Effector memory CD8-positive, alpha-beta T cell (primary cell): Measurements from ENCODE around the gene DNM3.
"Not testable (repeated sequence)": the region's sequence is repeated elsewhere in the genome, so short reads cannot be mapped to it uniquely, and the experiment has no call there.

Source experiments
- ATAC-seq: fragments of 150-1000 bp; cut with Tn5 transposase; replicated peaks from 2 replicates; pipeline ENCODE4 v1.10.0; 2021; ENCODE audit warnings: mild to moderate bottlenecking, moderate library complexity
- DNase-seq, 3 experiments: peaks; one replicate each; pipeline ENCODE4 v3.0.0; 2021
- H3K27ac Mint-ChIP-seq, 2 donors: one replicate each; pipeline ENCODE4 v1.8.0; 2022; ENCODE audit warnings: mild to moderate bottlenecking in 2 of 2, mixed read lengths in 2 of 2, moderate library complexity in 2 of 2
- H3K27me3 Mint-ChIP-seq, 2 donors: one replicate each; pipeline ENCODE4 v1.8.0; 2022; ENCODE audit warnings: mixed read lengths in 2 of 2
- H3K36me3 Mint-ChIP-seq: one replicate; pipeline ENCODE4 v1.8.0; 2022; ENCODE audit warnings: mild to moderate bottlenecking, moderate library complexity, mixed read lengths; ENCODE audit not compliant: insufficient read depth
- H3K4me1 Mint-ChIP-seq, 2 donors: one replicate each; pipeline ENCODE4 v1.8.0; 2022; ENCODE audit warnings: low read depth in 2 of 2, mixed read lengths in 2 of 2
- H3K4me3 Mint-ChIP-seq, 2 donors: one replicate each; pipeline ENCODE4 v1.8.0; 2022; ENCODE audit warnings: mild to moderate bottlenecking in 2 of 2, mixed read lengths in 2 of 2, moderate library complexity in 2 of 2
- H3K9me3 Mint-ChIP-seq, 2 donors: one replicate each; pipeline ENCODE4 v1.8.0; 2022; ENCODE audit warnings: mixed read lengths in 2 of 2

DNM3 gene

GRCh38 chr1:172019976-172020375 is 178.7 kb downstream of the DNM3 start:
- peaks cover 38 to 52% of the 10 kb centered on the region in 2 donors for H3K27me3 Mint-ChIP-seq
- H3K36me3 Mint-ChIP-seq = peaks cover 6% of the 10 kb centered on the region
- H3K27ac Mint-ChIP-seq = no peak overlapping the region
- DNase-seq (no peak), ATAC-seq (no peak)
- no peak overlapping the region for H3K4me3 Mint-ChIP-seq
- no peaks in the 10 kb centered on the region for H3K4me1 Mint-ChIP-seq
- no peaks in the 10 kb centered on the region for H3K9me3 Mint-ChIP-seq

- no peak for DNase-seq
- peaks cover 42 to 53% of the 10 kb centered on the region in 2 donors for H3K27me3 Mint-ChIP-seq
- H3K36me3 Mint-ChIP-seq = peaks cover 3% of the 10 kb centered on the region
- no peak overlapping the region for H3K27ac Mint-ChIP-seq
- no peak overlapping the region for H3K4me3 Mint-ChIP-seq
- no peak for ATAC-seq
- no peaks in the 10 kb centered on the region for H3K4me1 Mint-ChIP-seq
- H3K9me3 Mint-ChIP-seq = no peaks in the 10 kb centered on the region
These were observed 183.2 kb downstream of the DNM3 start for GRCh38 chr1:172024516-172024915.

GRCh38 chr1:172024944-172025738 is 183.8 kb downstream of the DNM3 start:
- not testable (repeated sequence) for H3K27ac Mint-ChIP-seq, ATAC-seq, H3K4me3 Mint-ChIP-seq, H3K4me1 Mint-ChIP-seq, DNase-seq, H3K9me3 Mint-ChIP-seq, H3K36me3 Mint-ChIP-seq
- H3K27me3 Mint-ChIP-seq = peaks cover 36 to 47% of the 10 kb centered on the region in 2 donors

GRCh38 chr1:172040466-172040865 is 199.2 kb downstream of the DNM3 start:
- Mint-ChIP-seq H3K27ac (no peak overlapping the region), H3K4me1 (peaks cover 0 to 4% of the 10 kb centered on the region in 2 donors), H3K27me3 (no peaks in the 10 kb centered on the region), H3K4me3 (no peak overlapping the region), H3K9me3 (no peaks in the 10 kb centered on the region), H3K36me3 (no peaks in the 10 kb centered on the region)
- ATAC-seq = no peak
- no peak for DNase-seq

GRCh38 chr1:172041102-172041501 is 199.8 kb downstream of the DNM3 start:
- Mint-ChIP-seq H3K36me3 (no peaks in the 10 kb centered on the region), H3K4me1 (peaks cover 0 to 4% of the 10 kb centered on the region in 2 donors), H3K27ac (no peak overlapping the region), H3K4me3 (no peak overlapping the region), H3K27me3 (no peaks in the 10 kb centered on the region), H3K9me3 (no peaks in the 10 kb centered on the region)
- ATAC-seq (no peak), DNase-seq (no peak)

- no peaks in the 10 kb centered on the region for H3K36me3 Mint-ChIP-seq
- H3K4me3 Mint-ChIP-seq = no peak overlapping the region
- no peak overlapping the region for H3K27ac Mint-ChIP-seq
- H3K9me3 Mint-ChIP-seq = no peaks in the 10 kb centered on the region
- no peaks in the 10 kb centered on the region for H3K27me3 Mint-ChIP-seq
- DNase-seq (no peak), ATAC-seq (no peak)
- H3K4me1 Mint-ChIP-seq = peaks cover 0 to 4% of the 10 kb centered on the region in 2 donors
These were observed 200.4 kb downstream of the DNM3 start for GRCh38 chr1:172041742-172042141.

GRCh38 chr1:172043900-172044299 is 202.6 kb downstream of the DNM3 start:
- H3K27ac Mint-ChIP-seq = no peak overlapping the region
- ATAC-seq (no peak), DNase-seq (no peak)
- no peaks in the 10 kb centered on the region for H3K36me3 Mint-ChIP-seq
- peaks cover 0 to 4% of the 10 kb centered on the region in 2 donors for H3K4me1 Mint-ChIP-seq
- H3K4me3 Mint-ChIP-seq = no peak overlapping the region
- no peaks in the 10 kb centered on the region for H3K9me3 Mint-ChIP-seq
- H3K27me3 Mint-ChIP-seq = no peaks in the 10 kb centered on the region

- no peaks in the 10 kb centered on the region for H3K9me3 Mint-ChIP-seq
- H3K4me3 Mint-ChIP-seq = no peak overlapping the region
- DNase-seq (no peak), ATAC-seq (no peak)
- no peaks in the 10 kb centered on the region for H3K4me1 Mint-ChIP-seq
- H3K27ac Mint-ChIP-seq = no peak overlapping the region
- H3K36me3 Mint-ChIP-seq = no peaks in the 10 kb centered on the region
- no peaks in the 10 kb centered on the region for H3K27me3 Mint-ChIP-seq
These were observed 210.6 kb downstream of the DNM3 start for GRCh38 chr1:172051898-172052297.

- ATAC-seq = no peak
- Mint-ChIP-seq H3K36me3 (no peaks in the 10 kb centered on the region), H3K4me1 (no peaks in the 10 kb centered on the region), H3K4me3 (no peak overlapping the region), H3K27ac (no peak overlapping the region), H3K9me3 (no peaks in the 10 kb centered on the region), H3K27me3 (no peaks in the 10 kb centered on the region)
- DNase-seq = no peak
These were observed 212.9 kb downstream of the DNM3 start for GRCh38 chr1:172054172-172054571.

- ATAC-seq, H3K27ac Mint-ChIP-seq, H3K27me3 Mint-ChIP-seq, H3K36me3 Mint-ChIP-seq, H3K9me3 Mint-ChIP-seq, H3K4me1 Mint-ChIP-seq, H3K4me3 Mint-ChIP-seq, DNase-seq: not testable (repeated sequence)
These were observed 214.6 kb downstream of the DNM3 start for GRCh38 chr1:172055816-172056419.

GRCh38 chr1:172068334-172068733 is 227.0 kb downstream of the DNM3 start:
- ATAC-seq = no peak
- no peak overlapping the region for H3K27ac Mint-ChIP-seq

GRCh38 chr1:172069051-172069450 is 227.8 kb downstream of the DNM3 start:
- Mint-ChIP-seq H3K4me3 (no peak overlapping the region), H3K27me3 (no peaks in the 10 kb centered on the region), H3K9me3 (no peaks in the 10 kb centered on the region), H3K36me3 (no peaks in the 10 kb centered on the region), H3K4me1 (no peaks in the 10 kb centered on the region), H3K27ac (no peak overlapping the region)
- DNase-seq = no peak
- no peak for ATAC-seq

More at GRCh38 chr1:172068334-172068733, 227.0 kb downstream of the DNM3 start:
- Mint-ChIP-seq H3K9me3 (no peaks in the 10 kb centered on the region), H3K4me3 (no peak overlapping the region), H3K4me1 (no peaks in the 10 kb centered on the region), H3K27me3 (no peaks in the 10 kb centered on the region), H3K36me3 (no peaks in the 10 kb centered on the region)
- DNase-seq = no peak

- H3K4me1 Mint-ChIP-seq = no peaks in the 10 kb centered on the region
- DNase-seq = no peak
- no peak overlapping the region for H3K4me3 Mint-ChIP-seq
- no peaks in the 10 kb centered on the region for H3K9me3 Mint-ChIP-seq
- H3K36me3 Mint-ChIP-seq = no peaks in the 10 kb centered on the region
- ATAC-seq = no peak
- H3K27ac Mint-ChIP-seq = no peak overlapping the region
- H3K27me3 Mint-ChIP-seq = no peaks in the 10 kb centered on the region
These were observed 228.2 kb downstream of the DNM3 start for GRCh38 chr1:172069534-172069933.

GRCh38 chr1:172070055-172070454 is 228.8 kb downstream of the DNM3 start:
- no peak overlapping the region for H3K27ac Mint-ChIP-seq
- no peaks in the 10 kb centered on the region for H3K4me1 Mint-ChIP-seq
- no peaks in the 10 kb centered on the region for H3K9me3 Mint-ChIP-seq
- no peak for DNase-seq
- H3K36me3 Mint-ChIP-seq = no peaks in the 10 kb centered on the region
- H3K4me3 Mint-ChIP-seq = no peak overlapping the region
- H3K27me3 Mint-ChIP-seq = no peaks in the 10 kb centered on the region
- ATAC-seq = no peak
